Measurements from ENCODE around the gene RTL10.

- no peak for TF ChIP-seq ATF6 (CRISPR knock-in tag; IDR thresholded peaks at IDR 0.05)
- TF ChIP-seq TEAD1 (CRISPR knock-in tag; IDR thresholded peaks at IDR 0.05): no peak
- TF ChIP-seq E2F5 (CRISPR knock-in tag; IDR thresholded peaks at IDR 0.05): no peak
- no peak for TF ChIP-seq CTCF (IDR thresholded peaks at IDR 0.05)
- no peak for TF ChIP-seq ZNF263 (CRISPR knock-in tag; IDR thresholded peaks at IDR 0.05; ENCODE audit: low read depth)
- no peak for TF ChIP-seq NFYB (CRISPR knock-in tag; conservative IDR thresholded peaks at IDR 0.05; ENCODE audit: low read depth)
- TF ChIP-seq MAX (CRISPR knock-in tag; IDR thresholded peaks at IDR 0.05): no peak
- TF ChIP-seq ZMAT4 (CRISPR knock-in tag; IDR thresholded peaks at IDR 0.05): no peak
- no peak for TF ChIP-seq ATF3 (CRISPR knock-in tag; conservative IDR thresholded peaks at IDR 0.05)
- no peak for TF ChIP-seq ARID4B (CRISPR knock-in tag; IDR thresholded peaks at IDR 0.05; ENCODE audit: borderline replicate concordance)
- no peak for TF ChIP-seq IRF2 (CRISPR knock-in tag; IDR thresholded peaks at IDR 0.05; ENCODE audit: borderline replicate concordance, low read depth)
- TF ChIP-seq PRDM15 (CRISPR knock-in tag; IDR thresholded peaks at IDR 0.05): no peak
These were observed 43.5 kb upstream of the RTL10 start for GRCh38 chr22:19898145-19898544.
